ENCODE measurements around the gene CCDC134. TPM values are rescaled to one million over a fixed set of nuclear protein-coding genes. Genes with fewer than 3 reads are reported as not detected.

CCDC134 gene
- total and polyA plus RNA-seq, 2 donors (not counting 3 experiments of a cell fraction or from before 2014, with no cell fraction given), result 4.5 to 8.4 TPM

GRCh38 chr22:41782751-41783150, 17.7 kb upstream of the CCDC134 start:
- no peak overlapping the region for H2AFZ ChIP-seq (ENCODE audit: low read depth, low read length)
- H3K9me1 ChIP-seq (replicated peaks; ENCODE audit: control insufficient read depth, extremely low read depth, insufficient read depth, low read length), result no peaks in the 10 kb centered on the region
- no peaks in the 10 kb centered on the region for H3K27me3 ChIP-seq (ENCODE audit: control insufficient read depth in 2 of 2, insufficient read depth in 2 of 2, low read length in 2 of 2)
- no peak overlapping the region for H3K9ac ChIP-seq (replicated peaks; ENCODE audit: extremely low read depth, insufficient read depth, low read length)
- H3K79me2 ChIP-seq (ENCODE audit: control insufficient read depth, insufficient read depth, low read length), result no peaks in the 10 kb centered on the region
- ChIA-PET POLR2A (no interaction called here), CTCF (interaction anchor here (1.1 to 2.6 kb wide), 5 partner anchors 12 to 85 kb away, joined by 3 to 15 read pairs (median 5); partner anchors contain the start of gene CCDC134)
- H3K9me3 ChIP-seq (replicated peaks; ENCODE audit: control insufficient read depth, insufficient read depth, low read length), result no peaks in the 10 kb centered on the region
- dilution Hi-C loops (cut with MboI; ENCODE audit: extremely low pct_ligation_motif_present, low sequenced_read_pairs), result no loop called here
- no peaks in the 10 kb centered on the region for H3K36me3 ChIP-seq (ENCODE audit: control insufficient read depth in 2 of 2, extremely low read depth in 1 of 2, insufficient read depth in 2 of 2, low read length in 2 of 2)
- no peak for FAIRE-seq
- H3K4me3 ChIP-seq (replicated peaks in 1 of 3; ENCODE audit: insufficient read depth in 1 of 3, low read depth in 1 of 3, low read length in 3 of 3), result no peak overlapping the region
- no TSS peak for BruUV-seq (replicated peaks)
- DNase-seq (ENCODE audit: low read depth, low spot score), result no peak
- no peak overlapping the region for H3K4me2 ChIP-seq (ENCODE audit: insufficient read depth, low read length)
- intact Hi-C loops (cut with micrococcal nuclease), result no loop called here
- no peaks in the 10 kb centered on the region for H4K20me1 ChIP-seq (replicated peaks; ENCODE audit: control insufficient read depth, extremely low read depth, insufficient read depth, low read length)
- no peak overlapping the region for H3K27ac ChIP-seq (ENCODE audit: insufficient read depth, low read depth, low read length)
- H3K4me1 ChIP-seq (ENCODE audit: control insufficient read depth, extremely low read depth, insufficient read depth, low read length), result peaks cover 10% of the 10 kb centered on the region
- TF ChIP-seq MYC (IDR thresholded peaks at IDR 0.05; ENCODE audit: low read depth, low read length) (no peak), POLR2AphosphoS5 (IDR thresholded peaks at IDR 0.05; ENCODE audit: insufficient read depth, low read depth, low read length) (no peak), JUN (IDR thresholded peaks at IDR 0.05; ENCODE audit: borderline replicate concordance, insufficient read depth, insufficient read length, low read depth) (no peak), GATA2 (IDR thresholded peaks at IDR 0.05; ENCODE audit: insufficient read depth, insufficient read length, low read depth, low read length) (no peak), EZH2 (IDR thresholded peaks at IDR 0.05; ENCODE audit: borderline replicate concordance, low read depth, low read length, severe bottlenecking) (no peak), POLR2A (IDR thresholded peaks at IDR 0.05; ENCODE audit: low read depth, low read length) (no peak), CTCF (IDR thresholded peaks at IDR 0.05; ENCODE audit: extremely low read depth in 1 of 2, insufficient read depth in 1 of 2, low read depth in 1 of 2, low read length in 2 of 2) (no peak), FOS (IDR thresholded peaks at IDR 0.05; ENCODE audit: borderline replicate concordance, insufficient read depth, low read length) (no peak)
- TF ChIP-seq, protein P1, sequence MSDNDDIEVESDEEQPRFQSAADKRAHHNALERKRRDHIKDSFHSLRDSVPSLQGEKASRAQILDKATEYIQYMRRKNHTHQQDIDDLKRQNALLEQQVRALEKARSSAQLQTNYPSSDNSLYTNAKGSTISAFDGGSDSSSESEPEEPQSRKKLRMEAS (IDR thresholded peaks at IDR 0.05; ENCODE audit: insufficient read depth, insufficient read length), result no peak
